Activated T-cell treated with anti-CD3 and anti-CD28 coated beads for 24 hours (primary cell): ENCODE results near the gene HOXA6.

Source experiments
- DNase-seq: peaks from one replicate; pipeline ENCODE4 v3.0.0-alpha.2; 2020; ENCODE audit warnings: low read depth

HOXA6 gene

DNA sequence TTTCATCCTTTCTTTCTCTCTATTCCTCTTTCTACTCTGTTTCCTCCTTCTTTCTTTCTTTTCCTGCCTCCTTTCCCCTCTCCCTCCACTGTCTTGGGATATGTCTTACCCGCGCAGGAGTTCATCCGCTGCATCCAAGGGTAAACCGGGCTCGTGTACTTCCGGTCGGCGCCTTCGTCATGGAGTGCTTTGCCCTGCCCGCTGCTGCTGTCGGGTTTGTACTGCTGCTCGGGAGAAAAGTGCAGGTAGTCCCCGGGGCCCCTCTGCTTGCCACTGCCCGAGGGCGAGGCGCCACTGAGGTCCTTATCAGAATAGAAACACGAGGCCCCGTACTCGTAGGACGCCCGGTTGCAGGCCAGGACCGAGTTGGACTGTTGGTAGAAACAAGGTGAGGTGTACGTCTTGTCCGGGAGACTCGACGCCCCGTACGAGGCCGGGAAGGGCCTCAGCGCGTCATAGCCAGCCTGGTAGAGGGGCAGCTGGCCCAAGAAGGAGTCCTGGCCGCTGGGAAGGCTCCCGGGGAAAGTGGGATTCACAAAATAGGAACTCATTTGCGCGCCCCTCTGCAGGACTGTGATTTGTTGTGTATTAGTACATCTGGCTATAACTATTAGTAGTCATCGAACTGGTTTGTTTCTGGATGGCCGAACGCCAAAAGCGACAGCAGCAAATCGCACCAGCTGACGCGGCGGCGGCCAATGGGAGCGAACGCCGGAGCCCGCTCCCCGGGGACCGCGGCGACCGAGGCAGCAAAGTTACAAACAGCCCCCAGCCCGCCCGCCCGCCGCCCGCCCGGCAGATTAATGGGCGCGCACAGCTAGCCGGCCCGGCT lies at the start of gene HOXA6:
Gene HOXA6 (minus strand): TSS at position 576 of the 832 bp plus-strand sequence. CDS start 25 bp downstream, at position 551.
- no peak for DNase-seq

GRCh38 chr7:27196287-27196767 lies 48.8 kb upstream of the HOXA6 start:
- DNase-seq, result peak; percentile 75

DNA sequence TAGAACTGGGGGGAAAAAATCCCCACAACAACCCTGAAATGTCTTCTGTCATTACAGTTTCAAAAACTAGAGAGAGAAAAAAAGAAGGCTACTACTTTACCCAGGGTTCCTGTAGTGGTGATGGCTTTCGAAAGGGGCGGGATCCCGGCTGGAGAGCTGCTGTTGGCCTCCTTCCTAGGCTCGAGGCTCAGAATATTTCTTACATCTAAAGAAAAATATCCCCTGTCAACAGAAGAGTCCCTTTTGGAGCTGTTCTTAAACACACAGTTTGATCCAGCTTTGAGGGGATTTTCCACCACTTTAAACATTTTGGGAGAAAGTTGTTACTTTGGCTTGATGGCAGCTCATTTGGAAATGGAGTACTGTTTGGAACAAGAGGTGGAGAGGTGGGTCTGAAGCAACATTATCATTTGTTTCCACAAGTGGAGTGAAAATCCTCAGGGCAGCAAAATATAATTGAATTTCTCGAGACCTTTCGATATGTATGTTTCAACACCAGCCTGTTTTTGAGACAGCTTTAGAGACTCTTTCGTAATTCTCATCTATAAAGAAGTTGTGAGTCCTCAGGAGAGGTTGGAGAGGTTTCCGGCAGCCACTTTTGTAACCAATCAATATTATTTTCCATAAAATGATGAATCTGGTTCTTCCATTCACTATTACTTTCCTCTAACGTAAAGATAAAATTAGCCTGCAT lies 47.3 kb upstream of the HOXA6 start:
- DNase-seq, result no peak

DNA sequence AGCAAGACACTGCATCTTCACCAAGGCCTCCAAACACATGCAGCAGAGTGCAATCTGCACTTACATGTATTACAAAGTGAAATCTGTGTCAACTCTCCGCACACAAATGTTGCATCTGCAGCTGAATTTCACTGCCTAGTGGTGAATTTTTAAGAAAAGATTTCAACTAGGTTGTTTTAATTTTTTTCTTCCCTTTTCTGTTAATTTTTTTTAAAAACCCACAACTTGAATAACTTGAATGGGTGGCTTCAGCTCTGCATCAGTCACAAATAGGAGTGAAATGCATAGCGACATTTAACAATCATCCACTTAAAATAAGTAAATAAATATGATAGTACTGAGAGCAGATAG lies 46.4 kb upstream of the HOXA6 start:
- no peak for DNase-seq

GRCh38 chr7:27193335-27194001 lies 45.9 kb upstream of the HOXA6 start:
- DNase-seq, result no peak

DNA sequence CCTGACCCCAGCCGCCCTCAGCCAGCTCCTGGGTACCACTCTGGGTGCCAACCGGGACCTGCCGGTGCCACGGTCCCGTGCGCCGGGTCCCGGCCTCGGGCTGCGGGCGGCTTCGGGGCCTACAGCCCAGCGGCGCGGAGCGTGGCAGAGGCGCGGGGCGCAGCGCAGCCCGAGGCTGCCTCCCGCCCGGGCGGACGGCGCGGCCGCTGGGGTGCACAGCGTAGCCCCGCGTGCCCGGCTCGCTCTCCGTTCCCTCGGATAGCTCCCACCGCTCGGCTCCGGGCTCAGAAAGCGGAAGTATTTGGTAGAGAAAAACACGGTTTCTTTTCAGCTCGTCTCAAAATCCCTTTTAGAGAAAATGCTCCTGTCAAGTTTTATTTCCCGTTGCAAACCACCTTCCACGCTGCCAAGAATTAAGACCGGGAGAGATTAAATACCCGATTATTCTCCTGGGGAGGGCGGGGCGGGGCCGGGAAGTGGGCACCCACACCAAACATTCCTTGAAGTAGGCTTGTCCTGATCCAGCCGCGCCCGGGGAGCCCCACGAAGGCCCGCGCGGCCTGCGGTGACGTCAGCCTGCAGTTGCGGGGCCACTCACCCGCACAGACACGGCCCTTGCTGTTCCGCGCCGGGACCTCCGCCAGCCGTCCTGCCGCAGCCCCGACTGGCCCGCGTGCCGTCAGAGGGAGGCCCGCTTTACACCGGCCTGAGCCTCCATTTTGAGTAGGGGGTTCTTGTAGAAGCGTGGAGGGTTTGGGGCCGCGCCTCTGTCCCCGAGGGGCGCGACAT lies 45.2 kb upstream of the HOXA6 start:
- DNase-seq, result no peak

DNA sequence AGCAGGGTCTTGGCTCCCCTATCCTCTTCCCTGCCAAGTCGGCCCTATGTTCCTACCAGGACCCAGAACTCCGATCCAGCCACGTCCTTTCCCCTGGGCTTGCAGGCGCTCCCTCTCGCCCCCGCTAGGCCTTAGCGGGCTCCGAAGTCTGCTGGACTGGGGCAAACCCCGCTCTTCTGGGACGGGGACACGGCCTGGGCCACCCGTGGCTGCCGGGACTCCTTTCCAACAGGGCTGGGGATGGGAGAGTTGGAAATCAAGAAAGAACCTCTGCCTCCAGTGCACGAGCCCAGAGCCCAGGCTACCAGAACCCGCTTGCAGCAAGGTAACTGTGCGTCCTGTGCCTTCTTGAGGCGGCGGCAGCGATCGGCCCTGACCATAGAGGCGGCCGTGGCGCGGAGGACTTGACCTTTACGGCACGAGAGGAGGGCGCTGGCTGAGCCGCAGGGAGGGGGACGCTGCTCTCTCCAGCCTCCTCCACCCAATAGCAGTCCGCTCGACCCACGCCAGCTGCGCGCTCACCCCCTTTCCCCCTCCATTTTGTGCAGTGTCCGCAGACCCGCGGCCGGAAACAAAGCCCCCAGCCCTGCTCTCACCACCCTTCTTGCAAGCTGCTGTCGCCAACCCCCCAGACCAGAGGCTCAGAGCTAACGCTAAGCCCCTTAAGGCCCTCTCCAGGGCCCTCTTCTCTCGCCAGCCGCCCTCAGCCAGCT lies 44.4 kb upstream of the HOXA6 start:
- no peak for DNase-seq

- DNase-seq, result no peak
These were observed 43.7 kb upstream of the HOXA6 start for GRCh38 chr7:27191161-27191731.

DNA sequence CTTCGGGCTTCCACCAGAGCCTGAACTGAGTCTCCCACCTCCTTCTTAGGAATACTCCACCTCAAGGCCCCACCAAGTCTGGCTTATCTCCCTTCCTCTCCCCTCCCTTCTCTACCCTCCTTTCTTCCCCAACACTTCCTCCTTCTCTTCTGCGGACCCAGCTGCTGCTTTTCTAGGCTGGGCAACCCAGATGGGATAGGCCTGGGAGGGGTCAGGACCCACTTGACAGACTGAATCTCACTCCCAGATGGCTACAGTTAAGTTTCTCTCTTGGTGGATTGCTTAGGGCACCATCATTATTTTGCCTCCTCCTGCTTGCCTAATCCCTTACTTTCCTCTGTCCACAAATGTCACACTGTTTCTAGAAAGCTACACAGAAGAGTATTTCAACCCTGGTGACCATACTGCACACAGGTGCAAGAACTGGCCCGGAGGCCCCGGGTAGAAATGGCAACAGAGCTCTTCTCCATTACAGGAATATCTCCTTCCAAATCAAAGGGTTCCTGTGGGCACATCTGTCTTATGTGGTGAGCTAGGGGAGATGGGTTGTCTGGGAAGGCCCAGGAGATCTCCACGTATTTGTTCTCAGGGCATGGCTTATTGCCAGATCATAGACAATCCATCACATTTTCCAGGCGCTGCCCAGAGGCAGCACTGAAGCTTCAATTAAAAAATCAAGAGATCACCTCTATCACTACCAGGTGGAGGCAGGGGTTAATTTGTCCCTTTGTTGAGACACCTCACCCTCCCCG lies 42.6 kb upstream of the HOXA6 start:
- DNase-seq, result no peak

DNA sequence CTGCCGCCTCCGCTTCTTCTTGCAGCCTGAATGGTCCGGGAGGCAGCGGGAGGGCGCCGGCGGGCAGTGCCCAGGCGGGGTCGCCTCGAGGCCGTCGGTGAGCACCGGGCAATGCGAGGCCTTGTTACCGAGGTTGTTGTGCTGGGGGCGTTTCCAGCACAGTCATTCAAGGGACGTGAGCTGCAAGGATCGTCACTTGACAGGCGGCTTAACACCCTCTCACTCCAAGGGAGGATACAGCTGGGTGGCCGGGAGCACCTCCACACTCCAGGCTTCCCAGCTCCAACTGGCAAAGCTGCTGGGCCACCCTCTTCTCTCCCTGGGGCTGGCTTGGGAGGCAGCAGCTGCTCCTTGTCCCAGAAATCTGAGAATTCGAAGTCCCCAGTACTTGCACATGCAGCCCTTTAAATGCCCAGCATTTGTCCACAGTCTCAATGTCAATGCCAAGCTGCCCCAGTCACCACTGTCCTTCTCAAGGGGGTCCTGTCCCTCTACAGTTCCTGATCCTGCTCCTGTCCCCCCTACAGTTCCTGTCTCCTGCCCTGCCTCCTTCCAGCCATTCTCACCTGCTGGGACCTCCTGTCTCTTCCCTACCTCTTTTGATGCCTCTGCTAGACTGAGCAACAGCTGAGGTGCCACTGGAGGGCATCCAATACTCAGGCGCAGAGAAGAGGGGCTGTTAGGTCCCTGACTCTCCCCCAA lies 41.9 kb upstream of the HOXA6 start:
- DNase-seq, result no peak

DNA sequence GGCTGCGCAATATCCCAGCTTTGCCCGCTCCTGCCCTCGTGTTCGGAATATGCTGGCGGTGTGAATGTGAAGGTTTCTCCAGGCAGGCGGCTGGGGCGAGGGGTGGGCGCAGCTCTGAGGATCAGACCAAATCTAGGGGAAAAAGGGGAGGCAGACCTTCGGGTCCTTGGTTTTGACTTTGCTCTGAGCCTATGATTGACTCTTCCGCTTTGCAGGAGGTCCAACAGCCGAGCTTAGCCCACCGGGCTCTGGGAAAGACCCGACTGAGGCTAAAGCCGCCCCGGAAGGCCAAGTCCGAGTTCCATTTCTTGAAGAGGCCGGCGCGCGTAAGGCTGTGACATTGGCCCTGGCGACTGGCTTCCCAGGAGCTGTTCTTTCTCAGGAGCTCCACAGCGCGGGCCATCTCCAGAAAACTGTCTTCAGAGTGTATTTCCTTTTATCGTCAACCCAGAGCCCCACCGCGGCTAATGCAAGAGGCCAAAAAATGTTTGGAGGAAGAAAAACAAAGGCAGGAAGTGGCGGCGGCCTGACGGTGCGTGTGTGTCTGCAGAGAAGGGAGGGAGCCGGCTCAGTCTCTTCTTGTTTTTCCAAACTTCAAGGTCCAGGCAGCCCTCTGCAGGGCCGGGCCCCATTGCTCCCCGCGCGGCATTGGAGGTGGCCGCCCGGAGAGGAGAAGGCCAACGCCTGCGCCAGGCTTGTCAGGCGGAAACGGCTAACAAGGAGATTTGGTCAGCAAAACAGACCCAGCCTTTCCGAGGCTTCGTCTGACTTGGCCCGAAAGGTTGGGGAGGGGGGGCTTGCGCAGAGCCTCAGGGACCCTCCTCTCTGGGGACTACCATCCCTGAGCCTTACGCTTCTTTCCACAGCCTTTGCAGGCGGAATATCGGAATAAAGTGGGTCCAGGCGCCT lies 41.1 kb upstream of the HOXA6 start:
- no peak for DNase-seq

- no peak for DNase-seq
These were observed 40.2 kb upstream of the HOXA6 start for GRCh38 chr7:27187475-27188385.

GRCh38 chr7:27186668-27187474 lies 39.3 kb upstream of the HOXA6 start:
- DNase-seq, result no peak

DNA sequence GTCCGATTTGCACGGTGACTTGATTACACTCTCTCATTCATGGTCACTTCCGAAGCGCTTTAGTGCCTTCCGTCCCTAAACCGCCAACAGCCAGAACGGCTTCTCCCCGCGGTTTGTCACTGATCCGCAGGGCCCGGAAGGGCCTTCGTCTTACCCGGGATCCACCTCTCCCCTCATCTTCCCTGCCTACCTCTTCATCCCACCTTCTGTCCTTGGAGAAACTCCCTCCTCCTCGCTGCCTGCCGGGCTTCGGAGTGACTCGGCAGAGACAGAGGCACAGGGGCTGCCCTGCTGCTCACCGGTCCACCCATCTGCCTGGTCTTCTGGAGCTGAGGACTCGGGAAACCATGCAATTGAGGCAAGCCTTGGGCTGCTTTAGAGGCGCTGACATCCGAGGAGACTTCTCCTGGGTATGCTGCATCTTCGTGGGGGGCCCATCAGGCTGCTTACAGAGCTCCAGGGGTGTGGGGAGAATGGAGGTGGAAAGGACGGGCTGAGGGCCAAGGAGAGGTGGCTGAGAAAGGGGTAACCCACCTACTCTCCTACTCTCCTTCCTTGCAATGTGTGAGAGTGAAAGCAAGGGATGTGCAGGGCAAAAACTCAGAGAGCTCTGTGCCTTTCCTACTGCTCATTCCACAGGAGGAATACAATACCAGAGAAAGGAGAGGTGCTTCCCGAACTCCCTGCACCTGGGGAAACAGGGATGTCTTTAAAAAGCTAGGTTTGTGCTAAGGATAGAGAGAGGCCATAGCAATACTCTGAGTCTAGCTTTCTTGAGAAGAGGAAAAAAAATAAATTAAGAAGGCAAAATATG lies 38.5 kb upstream of the HOXA6 start:
- DNase-seq, result no peak

DNA sequence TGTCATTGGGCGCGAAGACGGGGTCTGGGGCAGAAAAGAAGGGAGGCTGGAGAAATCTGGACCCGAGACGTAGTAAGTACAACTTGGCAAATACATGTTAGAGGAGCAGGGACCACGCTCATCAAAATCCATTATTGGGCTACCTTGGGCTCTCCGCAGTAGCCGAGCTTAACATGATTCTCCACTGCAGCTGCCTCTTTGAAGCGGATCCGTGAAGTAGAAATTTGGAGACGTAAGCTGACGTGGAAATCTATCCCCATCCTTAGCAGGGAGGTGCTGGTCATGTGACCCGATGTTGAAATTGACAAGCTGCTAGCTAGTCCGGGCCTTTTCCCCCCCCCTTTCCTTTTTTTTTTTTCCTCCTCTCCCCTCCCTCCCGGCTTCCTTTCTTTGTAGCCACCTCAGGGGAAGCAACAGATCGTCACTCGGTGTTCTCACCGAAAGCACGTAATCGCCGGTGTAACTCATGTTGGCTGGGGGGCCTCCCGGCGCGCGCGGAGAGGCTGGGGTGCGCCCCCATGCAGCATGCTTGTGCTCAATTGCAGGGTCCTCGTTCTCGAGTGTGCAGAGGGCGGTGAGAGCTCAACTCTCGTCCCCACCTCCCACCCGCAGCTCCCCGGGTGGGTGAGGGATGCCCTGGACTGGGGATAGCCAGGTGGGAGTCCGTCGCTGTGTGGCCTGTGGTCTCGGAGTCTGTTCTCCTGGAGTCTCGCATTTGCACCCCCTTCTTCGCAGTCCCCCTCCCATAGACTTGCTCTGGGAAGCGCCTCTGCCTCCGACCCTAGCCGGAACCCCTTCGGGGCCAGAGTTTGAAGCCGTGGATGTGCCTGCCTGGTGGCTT lies 37.7 kb upstream of the HOXA6 start, which contains the start of gene HOXA11:
Gene HOXA11 (minus strand): TSS at position 220 of the 841 bp plus-strand sequence. CDS start 88 bp downstream, at position 132.
- no peak for DNase-seq
